Stimulated activated CD8-positive, alpha-beta memory T cell treated with anti-CD3 and anti-CD28 coated beads, Interleukin-12 subunit alpha, Interleukin-12 subunit beta, amount 100 ng/mL, for 1 hour (primary cell): ENCODE results near the gene FBXO41.

Source experiments
- DNase-seq: peaks from one replicate; pipeline ENCODE4 v3.0.0-alpha.2; 2020; ENCODE audit warnings: low read depth

Gene FBXO41

GRCh38 chr2:73260338-73260984, 23.8 kb downstream of the FBXO41 start:
- DNase-seq = no peak

GRCh38 chr2:73259704-73260337, 24.5 kb downstream of the FBXO41 start:
- no peak for DNase-seq

- DNase-seq = no peak
Observed at GRCh38 chr2:73259276-73259675, 25.0 kb downstream of the FBXO41 start.

- DNase-seq = no peak
Observed at GRCh38 chr2:73258913-73259215, 25.4 kb downstream of the FBXO41 start.

GRCh38 chr2:73258186-73258912, 25.9 kb downstream of the FBXO41 start:
- DNase-seq = no peak

GRCh38 chr2:73257425-73258125, 26.7 kb downstream of the FBXO41 start:
- no peak for DNase-seq

- DNase-seq = no peak
Observed at GRCh38 chr2:73257021-73257420, 27.3 kb downstream of the FBXO41 start.

- no peak for DNase-seq
Observed at GRCh38 chr2:73256618-73256922, 27.7 kb downstream of the FBXO41 start.

GRCh38 chr2:73255907-73256617, 28.2 kb downstream of the FBXO41 start:
- no peak for DNase-seq

GRCh38 chr2:73255007-73255644, 29.2 kb downstream of the FBXO41 start:
- no peak for DNase-seq

- DNase-seq = no peak
Observed at GRCh38 chr2:73254343-73255006, 29.8 kb downstream of the FBXO41 start.

GRCh38 chr2:73253901-73254300, 30.4 kb downstream of the FBXO41 start:
- DNase-seq = no peak

- DNase-seq = no peak
Observed at GRCh38 chr2:73253400-73253799, 30.9 kb downstream of the FBXO41 start.

GRCh38 chr2:73252238-73253027, 31.8 kb downstream of the FBXO41 start:
- DNase-seq = no peak

- DNase-seq = no peak
Observed at GRCh38 chr2:73250872-73251846, 33.1 kb downstream of the FBXO41 start.

- no peak for DNase-seq
Observed at GRCh38 chr2:73249636-73250035, 34.6 kb downstream of the FBXO41 start.

- no peak for DNase-seq
Observed at GRCh38 chr2:73246850-73247249, 37.4 kb downstream of the FBXO41 start.

- DNase-seq = no peak
Observed at GRCh38 chr2:73244580-73244979, 39.7 kb downstream of the FBXO41 start.

- DNase-seq = no peak
Observed at GRCh38 chr2:73243884-73244570, 40.3 kb downstream of the FBXO41 start.
